Hematopoietic multipotent progenitor cell treated with erythropoietin and hydrocortisone succinate and interleukin-3 and kit ligand, for 15 days (in vitro differentiated cells): ENCODE data around the gene MAP3K2.

Experiments used
- DNase-seq: peaks from one replicate; pipeline ENCODE4 v3.0.0-alpha.2; 2015; ENCODE audit warnings: low spot score

MAP3K2 gene, protein sequence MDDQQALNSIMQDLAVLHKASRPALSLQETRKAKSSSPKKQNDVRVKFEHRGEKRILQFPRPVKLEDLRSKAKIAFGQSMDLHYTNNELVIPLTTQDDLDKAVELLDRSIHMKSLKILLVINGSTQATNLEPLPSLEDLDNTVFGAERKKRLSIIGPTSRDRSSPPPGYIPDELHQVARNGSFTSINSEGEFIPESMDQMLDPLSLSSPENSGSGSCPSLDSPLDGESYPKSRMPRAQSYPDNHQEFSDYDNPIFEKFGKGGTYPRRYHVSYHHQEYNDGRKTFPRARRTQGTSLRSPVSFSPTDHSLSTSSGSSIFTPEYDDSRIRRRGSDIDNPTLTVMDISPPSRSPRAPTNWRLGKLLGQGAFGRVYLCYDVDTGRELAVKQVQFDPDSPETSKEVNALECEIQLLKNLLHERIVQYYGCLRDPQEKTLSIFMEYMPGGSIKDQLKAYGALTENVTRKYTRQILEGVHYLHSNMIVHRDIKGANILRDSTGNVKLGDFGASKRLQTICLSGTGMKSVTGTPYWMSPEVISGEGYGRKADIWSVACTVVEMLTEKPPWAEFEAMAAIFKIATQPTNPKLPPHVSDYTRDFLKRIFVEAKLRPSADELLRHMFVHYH

DNA sequence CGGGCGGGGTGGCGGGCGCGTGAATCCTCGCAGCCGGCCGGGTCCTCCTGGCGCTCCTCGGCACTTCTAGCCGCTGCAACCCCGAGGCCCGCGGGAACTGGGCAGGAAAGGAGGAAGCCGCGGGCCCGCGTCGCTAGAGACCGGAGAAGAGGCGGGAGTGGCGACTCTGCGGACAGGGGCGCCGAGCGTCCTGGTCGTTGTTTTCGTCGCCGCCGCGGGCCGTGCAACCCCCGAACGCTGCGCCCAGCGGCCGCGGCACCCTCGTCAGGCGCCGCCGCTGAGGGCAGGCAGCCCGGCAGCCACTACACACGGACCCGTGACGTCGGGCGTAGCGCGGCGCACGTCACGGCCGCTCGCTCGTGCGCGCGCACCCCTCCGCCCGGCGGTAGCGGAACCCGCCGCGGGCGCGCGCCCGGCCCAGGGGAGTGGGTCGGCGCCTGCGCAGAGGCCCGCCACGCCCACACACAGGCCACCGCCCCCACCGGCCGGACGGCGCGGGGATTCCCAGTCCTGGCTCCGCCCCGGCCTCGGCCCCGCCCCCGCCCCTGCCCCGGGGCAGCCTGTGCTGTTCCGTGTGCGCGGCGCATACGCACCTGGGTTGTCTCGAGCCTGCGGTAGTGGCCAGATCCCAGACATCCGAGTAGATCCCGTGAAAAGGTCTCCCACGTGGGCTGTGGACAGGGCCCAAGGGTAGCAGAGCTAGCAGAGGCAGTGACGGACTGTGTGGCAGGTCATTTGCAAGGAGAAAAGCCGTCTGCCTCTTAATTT, at the start of gene MAP3K2:
TSS of gene MAP3K2 (minus strand) at position 321 of the 768 bp plus-strand sequence. CDS start 44,846 bp downstream, outside the sequence.
- DNase-seq: peak; percentile 93

DNA sequence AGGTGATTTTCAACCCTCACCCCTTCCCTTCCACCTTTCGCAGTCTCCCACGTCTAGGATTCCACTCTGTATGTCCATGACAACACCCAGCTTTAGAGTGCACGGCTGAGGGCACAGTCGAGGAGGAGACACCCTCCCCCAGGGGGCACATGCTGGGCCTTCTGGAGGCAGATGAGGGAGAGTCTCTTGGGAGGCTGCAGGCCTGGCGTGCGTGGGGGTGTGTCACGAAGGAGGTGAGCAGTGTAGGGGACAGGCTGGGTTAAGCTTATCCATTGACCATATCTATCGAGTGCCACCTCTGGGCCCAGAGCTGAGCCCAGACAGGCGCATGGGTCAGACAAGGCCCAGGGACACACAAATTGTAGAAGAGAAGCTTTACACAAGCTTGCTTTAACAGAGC, 49.3 kb upstream of the MAP3K2 start:
- no peak for DNase-seq

DNA sequence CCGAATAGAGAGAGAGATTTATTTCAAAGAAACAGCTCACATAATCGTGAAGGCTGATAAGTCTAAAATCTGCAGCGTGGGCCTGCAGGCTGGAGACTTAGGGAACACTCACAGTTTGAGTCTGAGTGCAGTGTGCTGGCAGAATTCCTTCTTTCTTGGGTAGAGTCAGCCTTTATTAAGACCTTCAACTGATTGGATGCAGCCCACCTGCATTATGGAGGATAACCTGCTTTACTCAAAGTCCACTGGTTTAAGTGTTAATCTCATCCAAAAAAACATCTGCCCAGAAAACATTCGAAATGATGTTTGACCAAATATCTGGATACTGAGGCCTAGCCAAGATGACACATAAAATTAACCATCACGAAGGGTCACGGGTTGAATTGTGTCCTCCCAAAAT, 46.7 kb upstream of the MAP3K2 start:
- no peak for DNase-seq

DNA sequence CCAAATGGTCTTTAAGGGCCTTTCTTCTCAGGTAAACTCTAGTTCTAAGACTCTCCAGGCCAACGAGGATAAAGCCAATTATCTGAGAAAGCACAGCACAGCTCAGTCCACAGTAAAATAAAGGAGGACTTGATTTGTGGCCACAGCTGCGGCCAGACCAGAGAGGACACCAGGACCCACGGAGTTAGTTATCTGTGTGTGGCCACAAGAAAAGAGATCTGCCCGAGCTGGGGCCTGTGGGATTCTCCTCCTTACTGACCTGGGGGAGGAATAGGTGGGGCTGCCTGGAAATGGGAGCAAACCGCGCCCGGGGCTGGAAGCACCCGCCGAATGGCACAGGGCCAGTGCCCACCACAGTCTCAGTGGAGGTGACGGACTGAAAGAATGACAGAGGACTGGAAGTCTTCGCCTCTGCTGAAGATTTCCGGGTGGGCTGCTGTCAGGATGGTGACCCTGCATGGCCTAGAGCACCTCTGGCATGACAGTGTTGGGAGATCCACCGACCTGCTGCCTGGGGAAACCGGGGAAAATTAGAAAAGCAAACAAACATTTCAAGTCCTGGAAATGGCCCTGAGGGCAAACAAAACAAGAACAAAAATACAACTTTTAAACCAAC, 43.7 kb upstream of the MAP3K2 start:
- no peak for DNase-seq

DNA sequence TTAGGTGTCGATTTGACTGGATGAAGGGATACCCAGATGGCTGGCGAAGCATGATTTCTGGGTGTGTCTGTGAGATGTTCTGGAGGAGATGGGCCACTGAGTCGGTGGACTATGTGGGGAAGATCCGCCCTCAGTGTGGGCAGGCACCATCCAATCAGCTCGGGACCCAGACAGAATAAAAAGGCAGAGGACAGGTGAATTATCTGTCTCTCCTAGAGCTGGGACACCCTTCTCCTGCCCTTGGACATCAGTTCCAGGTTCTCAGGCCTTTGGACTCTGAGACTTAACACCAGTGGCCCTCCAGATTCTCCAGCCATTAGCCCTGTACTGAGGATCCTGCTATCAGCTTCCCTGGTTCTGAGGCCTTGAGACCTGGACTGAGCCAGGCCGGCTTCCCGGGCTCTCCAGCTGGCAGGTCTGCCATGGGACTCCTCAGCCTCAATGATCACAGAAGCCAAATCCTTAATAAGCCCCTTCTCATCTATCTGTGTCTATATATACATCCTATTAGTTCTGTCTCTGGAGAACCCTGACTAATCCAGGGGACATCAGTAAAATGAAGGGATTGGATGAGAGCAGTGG, 42.2 kb upstream of the MAP3K2 start:
- DNase-seq: no peak

DNA sequence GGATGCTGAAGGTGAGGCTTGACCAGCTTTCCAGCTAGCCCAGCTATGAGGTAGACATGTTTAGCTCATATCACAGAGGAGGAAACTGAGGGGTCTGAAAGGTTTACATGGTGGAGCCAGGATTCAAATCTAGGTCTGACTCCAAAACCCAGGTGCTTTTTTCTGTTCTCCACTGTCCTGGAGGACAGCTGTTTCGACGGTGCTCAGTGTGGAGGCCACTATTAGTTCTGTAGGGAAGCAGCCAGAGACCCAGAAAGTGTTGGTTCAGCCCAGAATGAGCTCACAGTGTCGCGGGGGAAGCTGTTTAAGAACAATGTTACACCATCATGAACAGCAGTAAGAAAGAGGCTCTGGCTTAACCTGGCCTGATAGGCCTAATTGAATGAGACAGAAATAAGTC, 41.5 kb upstream of the MAP3K2 start:
- DNase-seq: no peak

DNA sequence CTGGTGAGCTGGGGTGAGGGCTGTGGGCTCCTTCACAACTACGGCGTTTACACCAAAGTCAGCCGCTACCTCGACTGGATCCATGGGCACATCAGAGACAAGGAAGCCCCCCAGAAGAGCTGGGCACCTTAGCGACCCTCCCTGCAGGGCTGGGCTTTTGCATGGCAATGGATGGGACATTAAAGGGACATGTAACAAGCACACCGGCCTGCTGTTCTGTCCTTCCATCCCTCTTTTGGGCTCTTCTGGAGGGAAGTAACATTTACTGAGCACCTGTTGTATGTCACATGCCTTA, 41.0 kb upstream of the MAP3K2 start:
- DNase-seq: no peak

DNA sequence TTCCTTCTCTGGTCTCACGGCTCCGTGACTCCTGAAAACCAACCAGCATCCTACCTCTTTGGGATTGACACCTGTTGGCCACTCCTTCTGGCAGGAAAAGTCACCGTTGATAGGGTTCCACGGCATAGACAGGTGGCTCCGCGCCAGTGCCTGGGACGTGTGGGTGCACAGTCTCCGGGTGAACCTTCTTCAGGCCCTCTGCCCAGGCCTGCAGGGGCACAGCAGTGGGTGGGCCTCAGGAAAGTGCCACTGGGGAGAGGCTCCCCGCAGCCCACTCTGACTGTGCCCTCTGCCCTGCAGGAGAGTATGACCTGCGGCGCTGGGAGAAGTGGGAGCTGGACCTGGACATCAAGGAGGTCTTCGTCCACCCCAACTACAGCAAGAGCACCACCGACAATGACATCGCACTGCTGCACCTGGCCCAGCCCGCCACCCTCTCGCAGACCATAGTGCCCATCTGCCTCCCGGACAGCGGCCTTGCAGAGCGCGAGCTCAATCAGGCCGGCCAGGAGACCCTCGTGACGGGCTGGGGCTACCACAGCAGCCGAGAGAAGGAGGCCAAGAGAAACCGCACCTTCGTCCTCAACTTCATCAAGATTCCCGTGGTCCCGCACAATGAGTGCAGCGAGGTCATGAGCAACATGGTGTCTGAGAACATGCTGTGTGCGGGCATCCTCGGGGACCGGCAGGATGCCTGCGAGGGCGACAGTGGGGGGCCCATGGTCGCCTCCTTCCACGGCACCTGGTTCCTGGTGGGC, 40.5 kb upstream of the MAP3K2 start:
- DNase-seq: no peak

DNA sequence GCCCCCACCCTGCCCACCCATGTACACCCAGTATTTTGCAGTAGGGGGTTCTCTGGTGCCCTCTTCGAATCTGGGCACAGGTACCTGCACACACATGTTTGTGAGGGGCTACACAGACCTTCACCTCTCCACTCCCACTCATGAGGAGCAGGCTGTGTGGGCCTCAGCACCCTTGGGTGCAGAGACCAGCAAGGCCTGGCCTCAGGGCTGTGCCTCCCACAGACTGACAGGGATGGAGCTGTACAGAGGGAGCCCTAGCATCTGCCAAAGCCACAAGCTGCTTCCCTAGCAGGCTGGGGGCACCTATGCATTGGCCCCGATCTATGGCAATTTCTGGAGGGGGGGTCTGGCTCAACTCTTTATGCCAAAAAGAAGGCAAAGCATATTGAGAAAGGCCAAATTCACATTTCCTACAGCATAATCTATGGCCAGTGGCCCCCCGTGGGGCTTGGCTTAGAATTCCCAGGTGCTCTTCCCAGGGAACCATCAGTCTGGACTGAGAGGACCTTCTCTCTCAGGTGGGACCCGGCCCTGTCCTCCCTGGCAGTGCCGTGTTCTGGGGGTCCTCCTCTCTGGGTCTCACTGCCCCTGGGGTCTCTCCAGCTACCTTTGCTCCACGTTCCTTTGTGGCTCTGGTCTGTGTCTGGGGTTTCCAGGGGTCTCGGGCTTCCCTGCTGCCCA, 39.7 kb upstream of the MAP3K2 start:
- DNase-seq: no peak

DNA sequence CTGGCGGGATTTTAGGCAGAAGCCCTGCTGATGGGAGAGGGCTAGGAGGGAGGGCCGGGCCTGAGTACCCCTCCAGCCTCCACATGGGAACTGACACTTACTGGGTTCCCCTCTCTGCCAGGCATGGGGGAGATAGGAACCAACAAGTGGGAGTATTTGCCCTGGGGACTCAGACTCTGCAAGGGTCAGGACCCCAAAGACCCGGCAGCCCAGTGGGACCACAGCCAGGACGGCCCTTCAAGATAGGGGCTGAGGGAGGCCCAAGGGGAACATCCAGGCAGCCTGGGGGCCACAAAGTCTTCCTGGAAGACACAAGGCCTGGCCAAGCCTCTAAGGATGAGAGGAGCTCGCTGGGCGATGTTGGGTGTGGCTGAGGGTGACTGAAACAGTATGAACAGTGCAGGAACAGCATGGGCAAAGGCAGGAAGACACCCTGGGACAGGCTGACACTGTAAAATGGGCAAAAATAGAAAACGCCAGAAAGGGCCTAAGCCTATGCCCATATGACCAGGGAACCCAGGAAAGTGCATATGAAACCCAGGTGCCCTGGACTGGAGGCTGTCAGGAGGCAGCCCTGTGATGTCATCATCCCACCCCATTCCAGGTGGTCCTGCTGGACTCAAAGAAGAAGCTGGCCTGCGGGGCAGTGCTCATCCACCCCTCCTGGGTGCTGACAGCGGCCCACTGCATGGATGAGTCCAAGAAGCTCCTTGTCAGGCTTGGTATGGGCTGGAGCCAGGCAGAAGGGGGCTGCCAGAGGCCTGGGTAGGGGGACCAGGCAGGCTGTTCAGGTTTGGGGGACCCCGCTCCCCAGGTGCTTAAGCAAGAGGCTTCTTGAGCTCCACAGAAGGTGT, 39.0 kb upstream of the MAP3K2 start:
- no peak for DNase-seq

DNA sequence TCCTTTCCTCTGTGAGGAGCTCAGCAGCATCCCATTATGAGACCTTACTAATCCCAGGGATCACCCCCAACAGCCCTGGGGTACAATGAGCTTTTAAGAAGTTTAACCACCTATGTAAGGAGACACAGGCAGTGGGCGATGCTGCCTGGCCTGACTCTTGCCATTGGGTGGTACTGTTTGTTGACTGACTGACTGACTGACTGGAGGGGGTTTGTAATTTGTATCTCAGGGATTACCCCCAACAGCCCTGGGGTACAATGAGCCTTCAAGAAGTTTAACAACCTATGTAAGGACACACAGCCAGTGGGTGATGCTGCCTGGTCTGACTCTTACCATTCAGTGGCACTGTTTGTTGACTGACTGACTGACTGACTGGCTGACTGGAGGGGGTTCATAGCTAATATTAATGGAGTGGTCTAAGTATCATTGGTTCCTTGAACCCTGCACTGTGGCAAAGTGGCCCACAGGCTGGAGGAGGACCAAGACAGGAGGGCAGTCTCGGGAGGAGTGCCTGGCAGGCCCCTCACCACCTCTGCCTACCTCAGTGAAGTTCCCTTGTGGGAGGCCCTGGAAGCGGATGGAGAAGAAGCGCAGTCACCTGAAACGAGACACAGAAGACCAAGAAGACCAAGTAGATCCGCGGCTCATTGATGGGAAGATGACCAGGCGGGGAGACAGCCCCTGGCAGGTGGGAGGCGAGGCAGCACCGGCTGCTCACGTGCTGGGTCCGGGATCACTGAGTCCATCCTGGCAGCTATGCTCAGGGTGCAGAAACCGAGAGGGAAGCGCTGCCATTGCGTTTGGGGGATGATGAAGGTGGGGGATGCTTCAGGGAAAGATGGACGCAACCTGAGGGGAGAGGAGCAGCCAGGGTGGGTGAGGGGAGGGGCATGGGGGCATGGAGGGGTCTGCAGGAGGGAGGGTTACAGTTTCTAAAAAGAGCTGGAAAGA, 38.0 kb upstream of the MAP3K2 start:
- DNase-seq: no peak

DNA sequence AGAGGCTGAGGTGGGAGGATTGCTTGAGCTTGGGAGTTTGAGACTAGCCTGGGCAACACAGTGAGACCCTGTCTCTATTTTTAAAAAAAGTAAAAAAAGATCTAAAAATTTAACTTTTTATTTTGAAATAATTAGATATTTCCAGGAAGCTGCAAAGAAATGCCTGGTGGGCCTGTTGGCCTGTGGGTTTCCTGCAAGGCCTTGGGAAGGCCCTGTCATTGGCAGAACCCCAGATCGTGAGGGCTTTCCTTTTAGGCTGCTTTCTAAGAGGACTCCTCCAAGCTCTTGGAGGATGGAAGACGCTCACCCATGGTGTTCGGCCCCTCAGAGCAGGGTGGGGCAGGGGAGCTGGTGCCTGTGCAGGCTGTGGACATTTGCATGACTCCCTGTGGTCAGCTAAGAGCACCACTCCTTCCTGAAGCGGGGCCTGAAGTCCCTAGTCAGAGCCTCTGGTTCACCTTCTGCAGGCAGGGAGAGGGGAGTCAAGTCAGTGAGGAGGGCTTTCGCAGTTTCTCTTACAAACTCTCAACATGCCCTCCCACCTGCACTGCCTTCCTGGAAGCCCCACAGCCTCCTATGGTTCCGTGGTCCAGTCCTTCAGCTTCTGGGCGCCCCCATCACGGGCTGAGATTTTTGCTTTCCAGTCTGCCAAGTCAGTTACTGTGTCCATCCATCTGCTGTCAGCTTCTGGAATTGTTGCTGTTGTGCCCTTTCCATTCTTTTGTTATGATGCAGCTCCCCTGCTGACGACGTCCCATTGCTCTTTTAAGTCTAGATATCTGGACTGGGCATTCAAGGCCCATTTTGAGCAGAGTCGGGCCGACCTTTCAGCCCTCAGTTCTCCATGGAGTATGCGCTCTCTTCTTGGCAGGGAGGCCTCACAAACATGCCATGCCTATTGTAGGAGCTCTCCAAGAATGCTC, 37.1 kb upstream of the MAP3K2 start:
- DNase-seq: no peak

DNA sequence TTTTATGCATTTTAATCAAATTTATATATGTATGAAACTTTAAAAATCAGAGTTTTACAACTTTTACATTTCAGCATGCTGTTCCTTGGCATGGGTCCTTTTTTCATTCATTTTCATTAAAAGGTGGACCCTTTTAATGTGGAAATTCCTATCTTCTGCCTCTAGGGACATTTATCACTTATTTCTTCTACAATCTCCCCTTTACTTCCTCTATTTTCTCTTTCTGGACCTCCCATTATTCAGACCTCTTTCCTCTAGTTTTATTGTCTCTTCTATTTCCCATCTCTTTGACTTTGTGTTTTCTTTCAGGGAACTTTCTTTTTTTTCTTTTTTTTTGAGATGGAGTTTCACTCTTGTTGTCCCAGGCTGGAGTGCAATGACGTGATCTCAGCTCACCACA, 36.1 kb upstream of the MAP3K2 start:
- no peak for DNase-seq

DNA sequence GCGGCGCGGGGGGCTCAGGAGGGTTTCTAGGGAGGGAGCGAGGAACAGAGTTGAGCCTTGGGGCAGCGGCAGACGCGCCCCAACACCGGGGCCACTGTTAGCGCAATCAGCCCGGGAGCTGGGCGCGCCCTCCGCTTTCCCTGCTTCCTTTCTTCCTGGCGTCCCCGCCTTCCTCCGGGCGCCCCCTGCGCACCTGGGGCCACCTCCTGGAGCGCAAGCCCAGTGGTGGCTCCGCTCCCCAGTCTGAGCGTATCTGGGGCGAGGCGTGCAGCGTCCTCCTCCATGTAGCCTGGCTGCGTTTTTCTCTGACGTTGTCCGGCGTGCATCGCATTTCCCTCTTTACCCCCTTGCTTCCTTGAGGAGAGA, 35.7 kb upstream of the MAP3K2 start:
- DNase-seq: no peak

DNA sequence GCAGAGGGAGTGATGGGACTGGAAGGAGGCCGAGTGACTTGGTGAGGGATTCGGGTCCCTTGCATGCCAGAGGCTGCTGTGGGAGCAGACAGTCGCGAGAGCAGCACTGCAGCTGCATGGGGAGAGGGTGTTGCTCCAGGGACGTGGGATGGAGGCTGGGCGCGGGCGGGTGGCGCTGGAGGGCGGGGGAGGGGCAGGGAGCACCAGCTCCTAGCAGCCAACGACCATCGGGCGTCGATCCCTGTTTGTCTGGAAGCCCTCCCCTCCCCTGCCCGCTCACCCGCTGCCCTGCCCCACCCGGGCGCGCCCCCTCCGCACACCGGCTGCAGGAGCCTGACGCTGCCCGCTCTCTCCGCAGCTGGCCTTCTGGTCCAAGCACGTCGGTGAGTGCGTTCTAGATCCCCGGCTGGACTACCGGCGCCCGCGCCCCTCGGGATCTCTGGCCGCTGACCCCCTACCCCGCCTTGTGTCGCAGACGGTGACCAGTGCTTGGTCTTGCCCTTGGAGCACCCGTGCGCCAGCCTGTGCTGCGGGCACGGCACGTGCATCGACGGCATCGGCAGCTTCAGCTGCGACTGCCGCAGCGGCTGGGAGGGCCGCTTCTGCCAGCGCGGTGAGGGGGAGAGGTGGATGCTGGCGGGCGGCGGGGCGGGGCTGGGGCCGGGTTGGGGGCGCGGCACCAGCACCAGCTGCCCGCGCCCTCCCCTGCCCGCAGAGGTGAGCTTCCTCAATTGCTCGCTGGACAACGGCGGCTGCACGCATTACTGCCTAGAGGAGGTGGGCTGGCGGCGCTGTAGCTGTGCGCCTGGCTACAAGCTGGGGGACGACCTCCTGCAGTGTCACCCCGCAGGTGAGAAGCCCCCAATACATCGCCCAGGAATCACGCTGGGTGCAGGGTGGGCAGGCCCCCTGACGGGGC, 35.0 kb upstream of the MAP3K2 start:
- no peak for DNase-seq

DNA sequence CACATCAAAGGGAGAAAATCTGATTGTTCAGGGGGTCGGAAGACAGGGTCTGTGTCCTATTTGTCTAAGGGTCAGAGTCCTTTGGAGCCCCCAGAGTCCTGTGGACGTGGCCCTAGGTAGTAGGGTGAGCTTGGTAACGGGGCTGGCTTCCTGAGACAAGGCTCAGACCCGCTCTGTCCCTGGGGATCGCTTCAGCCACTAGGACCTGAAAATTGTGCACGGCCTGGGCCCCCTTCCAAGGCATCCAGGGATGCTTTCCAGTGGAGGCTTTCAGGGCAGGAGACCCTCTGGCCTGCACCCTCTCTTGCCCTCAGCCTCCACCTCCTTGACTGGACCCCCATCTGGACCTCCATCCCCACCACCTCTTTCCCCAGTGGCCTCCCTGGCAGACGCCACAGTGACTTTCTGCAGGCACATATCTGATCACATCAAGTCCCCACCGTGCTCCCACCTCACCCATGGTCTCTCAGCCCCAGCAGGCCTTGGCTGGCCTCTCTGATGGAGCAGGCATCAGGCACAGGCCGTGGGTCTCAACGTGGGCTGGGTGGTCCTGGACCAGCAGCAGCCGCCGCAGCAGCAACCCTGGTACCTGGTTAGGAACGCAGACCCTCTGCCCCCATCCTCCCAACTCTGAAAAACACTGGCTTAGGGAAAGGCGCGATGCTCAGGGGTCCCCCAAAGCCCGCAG, 34.2 kb upstream of the MAP3K2 start:
- no peak for DNase-seq
